MCF 10A (cell line): ENCODE results near the gene VOPP1. TPM values are rescaled to one million over a fixed set of nuclear protein-coding genes. Genes with fewer than 3 reads are reported as not detected.

Source experiments
- BruUV-seq: library from RNA; stranded (reverse); fragments of 400-500 nt; replicated peaks from 2 replicates; lab custom pipeline; 2021; lab: Mats Ljungman, UMichigan
- CTCF ChIA-PET: fragments of 300-600 bp; sonication (Branson Sonifier 250); formaldehyde crosslinking; extraction: SDS; loops from one replicate; lab custom pipeline; 2021; ENCODE audit warnings: antibody characterized with exemption, inconsistent platforms; lab: Yijun Ruan, JAX
- POLR2A ChIA-PET: fragments of 300-600, 350-650 bp; sonication (Branson Sonifier 250); formaldehyde crosslinking; extraction: SDS; loops from one replicate; lab custom pipeline; 2020; ENCODE audit warnings: antibody characterized with exemption, inconsistent platforms; lab: Yijun Ruan, JAX
- DNase-seq: peaks from one replicate; pipeline ENCODE4 v3.0.0-alpha.2; 2018; ENCODE audit not compliant: unreplicated experiment
- H3K27ac Mint-ChIP-seq: one replicate; pipeline ENCODE4 v1.8.0; 2022; ENCODE audit warnings: mild to moderate bottlenecking, low read depth, mixed read lengths; ENCODE audit not compliant: unreplicated experiment
- H3K27me3 Mint-ChIP-seq: one replicate; pipeline ENCODE4 v1.8.0; 2022; ENCODE audit warnings: mixed read lengths; ENCODE audit not compliant: insufficient read depth, unreplicated experiment
- H3K36me3 Mint-ChIP-seq: one replicate; pipeline ENCODE4 v1.8.0; 2022; ENCODE audit warnings: mild to moderate bottlenecking, moderate library complexity, mixed read lengths; ENCODE audit not compliant: insufficient read depth, unreplicated experiment
- H3K4me1 Mint-ChIP-seq: one replicate; pipeline ENCODE4 v1.8.0; 2022; ENCODE audit warnings: mixed read lengths; ENCODE audit not compliant: insufficient read depth, unreplicated experiment
- H3K4me3 Mint-ChIP-seq: one replicate; pipeline ENCODE4 v1.8.0; 2022; ENCODE audit warnings: mild to moderate bottlenecking, moderate library complexity, mixed read lengths; ENCODE audit not compliant: unreplicated experiment
- H3K9me3 Mint-ChIP-seq: one replicate; pipeline ENCODE4 v1.8.0; 2022; ENCODE audit warnings: mixed read lengths; ENCODE audit not compliant: unreplicated experiment
- intact Hi-C: fragments of 100-400 bp; cut with micrococcal nuclease; formaldehyde crosslinking; loops from 2 replicates; pipeline ENCODE4 v1.14.1; 2022
- total RNA-seq: library from RNA; stranded (reverse); gene quantifications from 2 replicates; pipeline ENCODE4 v1.2.3, GENCODE V29; 2022
- TF ChIP-seq, protein P1 (sequence below): fragments of 200-600 bp; IDR thresholded peaks from one replicate; pipeline ENCODE4 v1.8.0; 2022; ENCODE audit warnings: antibody characterized with exemption, mild to moderate bottlenecking; ENCODE audit not compliant: unreplicated experiment

The VOPP1 gene
- total RNA-seq, 1 experiment from 2014 or later = 29.2 TPM

- TF ChIP-seq, protein P1, sequence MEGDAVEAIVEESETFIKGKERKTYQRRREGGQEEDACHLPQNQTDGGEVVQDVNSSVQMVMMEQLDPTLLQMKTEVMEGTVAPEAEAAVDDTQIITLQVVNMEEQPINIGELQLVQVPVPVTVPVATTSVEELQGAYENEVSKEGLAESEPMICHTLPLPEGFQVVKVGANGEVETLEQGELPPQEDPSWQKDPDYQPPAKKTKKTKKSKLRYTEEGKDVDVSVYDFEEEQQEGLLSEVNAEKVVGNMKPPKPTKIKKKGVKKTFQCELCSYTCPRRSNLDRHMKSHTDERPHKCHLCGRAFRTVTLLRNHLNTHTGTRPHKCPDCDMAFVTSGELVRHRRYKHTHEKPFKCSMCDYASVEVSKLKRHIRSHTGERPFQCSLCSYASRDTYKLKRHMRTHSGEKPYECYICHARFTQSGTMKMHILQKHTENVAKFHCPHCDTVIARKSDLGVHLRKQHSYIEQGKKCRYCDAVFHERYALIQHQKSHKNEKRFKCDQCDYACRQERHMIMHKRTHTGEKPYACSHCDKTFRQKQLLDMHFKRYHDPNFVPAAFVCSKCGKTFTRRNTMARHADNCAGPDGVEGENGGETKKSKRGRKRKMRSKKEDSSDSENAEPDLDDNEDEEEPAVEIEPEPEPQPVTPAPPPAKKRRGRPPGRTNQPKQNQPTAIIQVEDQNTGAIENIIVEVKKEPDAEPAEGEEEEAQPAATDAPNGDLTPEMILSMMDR = no peak
- no peak for DNase-seq
- CTCF ChIA-PET = no interaction called here
- no peaks in the 10 kb centered on the region for H3K27me3 Mint-ChIP-seq
- H3K9me3 Mint-ChIP-seq = no peaks in the 10 kb centered on the region
- peaks cover 18% of the 10 kb centered on the region for H3K4me1 Mint-ChIP-seq
- no peak overlapping the region for H3K27ac Mint-ChIP-seq
- no TSS peak for BruUV-seq
- intact Hi-C loops = no loop called here
- POLR2A ChIA-PET = no interaction called here
- no peaks in the 10 kb centered on the region for H3K36me3 Mint-ChIP-seq
- no peak overlapping the region for H3K4me3 Mint-ChIP-seq
These were observed 45.0 kb downstream of the VOPP1 start for GRCh38 chr7:55527307-55527706.

DNA sequence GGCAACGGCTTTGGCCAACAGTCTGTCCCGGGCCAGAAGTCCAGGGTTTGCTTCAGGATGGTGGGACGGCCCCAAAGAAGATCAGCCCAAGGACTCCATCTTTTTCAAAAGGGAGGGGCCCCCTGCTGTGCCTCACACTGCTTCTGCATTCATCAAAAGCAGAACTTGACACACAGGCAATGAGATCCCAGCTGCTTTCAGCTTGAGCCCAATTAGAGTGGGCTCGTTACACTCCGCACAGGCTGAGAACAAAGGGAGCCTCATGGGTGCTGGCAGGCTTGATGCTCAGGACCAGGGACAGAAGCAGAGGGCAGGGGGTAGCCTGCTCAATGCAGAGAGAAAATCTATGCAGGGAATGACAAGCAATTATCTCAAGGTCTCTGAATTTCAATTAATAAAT lies 45.5 kb downstream of the VOPP1 start:
- TF ChIP-seq, protein P1 = no peak
- peaks cover 13% of the 10 kb centered on the region for H3K4me1 Mint-ChIP-seq
- no peak overlapping the region for H3K4me3 Mint-ChIP-seq
- ChIA-PET POLR2A (no interaction called here), CTCF (no interaction called here)
- no peak overlapping the region for H3K27ac Mint-ChIP-seq
- intact Hi-C loops = no loop called here
- no TSS peak for BruUV-seq
- no peak for DNase-seq
- no peaks in the 10 kb centered on the region for H3K27me3 Mint-ChIP-seq
- H3K9me3 Mint-ChIP-seq = no peaks in the 10 kb centered on the region
- no peaks in the 10 kb centered on the region for H3K36me3 Mint-ChIP-seq

GRCh38 chr7:55526329-55526728 lies 46.0 kb downstream of the VOPP1 start:
- TF ChIP-seq, protein P1 = no peak
- Mint-ChIP-seq H3K27me3 (no peaks in the 10 kb centered on the region), H3K36me3 (no peaks in the 10 kb centered on the region), H3K27ac (no peak overlapping the region), H3K4me1 (peaks cover 11% of the 10 kb centered on the region), H3K4me3 (no peak overlapping the region), H3K9me3 (no peaks in the 10 kb centered on the region)
- DNase-seq = no peak
- BruUV-seq = no TSS peak
- ChIA-PET CTCF (no interaction called here), POLR2A (no interaction called here)
- intact Hi-C loops = no loop called here

- Mint-ChIP-seq H3K4me3 (no peak overlapping the region), H3K36me3 (peaks cover 6% of the 10 kb centered on the region), H3K4me1 (peaks cover 17% of the 10 kb centered on the region), H3K27ac (no peak overlapping the region), H3K9me3 (no peaks in the 10 kb centered on the region), H3K27me3 (no peaks in the 10 kb centered on the region)
- ChIA-PET CTCF (interaction anchor here (0.6 to 2.5 kb wide), 8 partner anchors 8 to 1534 kb away, joined by 3 to 12 read pairs (median 3); no protein-coding TSS in a partner anchor), POLR2A (interaction anchor here (2.4 kb wide), 1 partner anchor 21 kb away, joined by 6 read pairs; no protein-coding TSS in a partner anchor)
- TF ChIP-seq, protein P1 = no peak
- DNase-seq = no peak
- no TSS peak for BruUV-seq
- intact Hi-C loops = no loop called here
These were observed 47.6 kb downstream of the VOPP1 start for GRCh38 chr7:55524558-55525310.
